Skeletal muscle tissue (tissue), 4 donors: ENCODE measurements around the gene RDH16. TPM values are rescaled to one million over a fixed set of nuclear protein-coding genes. Genes with fewer than 3 reads are reported as not detected.
"Not testable (repeated sequence)": the region's sequence is repeated elsewhere in the genome, so short reads cannot be mapped to it uniquely, and the experiment has no call there.

Experiments
- H3K27ac ChIP-seq: one replicate; pipeline ENCODE4 v1.7.0; 2013; ENCODE audit warnings: mild to moderate bottlenecking, low read depth, low read length, inconsistent platforms
- H3K27me3 ChIP-seq, 3 donors: one replicate each; pipeline ENCODE4 v1.7.0; 2013; ENCODE audit warnings: low read length in 3 of 3; ENCODE audit not compliant: control insufficient read depth in 3 of 3, insufficient read depth in 3 of 3
- H3K36me3 ChIP-seq, 3 donors: one replicate each; pipeline ENCODE4 v1.7.0; 2013; ENCODE audit warnings: low read length in 3 of 3; ENCODE audit not compliant: control insufficient read depth in 3 of 3, insufficient read depth in 3 of 3
- H3K4me1 ChIP-seq, 3 donors: one replicate each; pipeline ENCODE4 v1.7.0; 2013; ENCODE audit warnings: low read length in 3 of 3, mild to moderate bottlenecking in 3 of 3; ENCODE audit not compliant: control insufficient read depth in 3 of 3, insufficient read depth in 3 of 3
- H3K4me3 ChIP-seq, 3 donors: one replicate each; pipeline ENCODE4 v1.7.0; 2013; ENCODE audit warnings: low read length in 3 of 3
- H3K9ac ChIP-seq, 3 donors: one replicate each; pipeline ENCODE4 v1.7.0; 2013; ENCODE audit warnings: low read length in 3 of 3, mild to moderate bottlenecking in 3 of 3, moderate library complexity in 2 of 3, low read depth in 1 of 3
- H3K9me3 ChIP-seq, 3 donors: one replicate each; pipeline ENCODE4 v1.7.0; 2013; ENCODE audit warnings: low read length in 3 of 3; ENCODE audit not compliant: control insufficient read depth in 3 of 3
- total RNA-seq: library from RNA; depleted of rRNA; stranded (reverse); fragments of >200 nt; gene quantifications from one replicate; pipeline ENCODE4 v1.2.3, GENCODE V29; 2014
- donor health status: Osteomylitis.

The RDH16 gene
- total RNA-seq, 1 donor from 2014 or later = 0.52 TPM

- H3K27ac ChIP-seq = no peak overlapping the region
- no peak overlapping the region for H3K9ac ChIP-seq
- no peak overlapping the region for H3K4me3 ChIP-seq
- no peaks in the 10 kb centered on the region for H3K9me3 ChIP-seq
- H3K36me3 ChIP-seq = no peaks in the 10 kb centered on the region
- H3K27me3 ChIP-seq = no peaks in the 10 kb centered on the region
- H3K4me1 ChIP-seq = peaks cover 0 to 17% (median 7%) of the 10 kb centered on the region in 3 donors
Observed at GRCh38 chr12:56989861-56990610, 32.6 kb upstream of the RDH16 start.

GRCh38 chr12:56988207-56988739 is 30.9 kb upstream of the RDH16 start:
- Histone ChIP-seq H3K9ac (no peak overlapping the region), H3K27me3 (no peaks in the 10 kb centered on the region), H3K27ac (no peak overlapping the region), H3K4me1 (peaks cover 0 to 17% (median 7%) of the 10 kb centered on the region in 3 donors), H3K36me3 (no peaks in the 10 kb centered on the region), H3K9me3 (no peaks in the 10 kb centered on the region), H3K4me3 (no peak overlapping the region)

- H3K4me3 ChIP-seq = no peak overlapping the region
- no peaks in the 10 kb centered on the region for H3K9me3 ChIP-seq
- H3K9ac ChIP-seq = no peak overlapping the region
- H3K36me3 ChIP-seq = no peaks in the 10 kb centered on the region
- H3K4me1 ChIP-seq = peaks cover 0 to 17% (median 7%) of the 10 kb centered on the region in 3 donors
- no peak overlapping the region for H3K27ac ChIP-seq
- H3K27me3 ChIP-seq = no peaks in the 10 kb centered on the region
Observed at GRCh38 chr12:56987551-56988053, 30.2 kb upstream of the RDH16 start.

GRCh38 chr12:56987011-56987410 is 29.6 kb upstream of the RDH16 start:
- Histone ChIP-seq H3K27ac (no peak overlapping the region), H3K9ac (peak overlapping the region in 1 of 3 donors; percentile 8), H3K27me3 (no peaks in the 10 kb centered on the region), H3K4me3 (no peak overlapping the region), H3K36me3 (no peaks in the 10 kb centered on the region), H3K4me1 (peaks cover 0 to 17% (median 7%) of the 10 kb centered on the region in 3 donors), H3K9me3 (no peaks in the 10 kb centered on the region)

- H3K36me3 ChIP-seq, H3K9me3 ChIP-seq, H3K27me3 ChIP-seq, H3K27ac ChIP-seq, H3K4me3 ChIP-seq, H3K9ac ChIP-seq: not testable (repeated sequence)
- peaks cover 0 to 11% (median 3%) of the 10 kb centered on the region in 3 donors for H3K4me1 ChIP-seq
Observed at GRCh38 chr12:56985714-56986113, 28.3 kb upstream of the RDH16 start.

GRCh38 chr12:56983386-56983785 is 26.0 kb upstream of the RDH16 start:
- Histone ChIP-seq H3K9me3 (no peaks in the 10 kb centered on the region), H3K4me3 (no peak overlapping the region), H3K27ac (no peak overlapping the region), H3K9ac (no peak overlapping the region), H3K4me1 (peaks cover 0 to 9% (median 3%) of the 10 kb centered on the region in 3 donors), H3K36me3 (no peaks in the 10 kb centered on the region), H3K27me3 (no peaks in the 10 kb centered on the region)

- not testable (repeated sequence) for H3K4me3 ChIP-seq, H3K9ac ChIP-seq, H3K27ac ChIP-seq, H3K9me3 ChIP-seq, H3K36me3 ChIP-seq, H3K4me1 ChIP-seq, H3K27me3 ChIP-seq
Observed at GRCh38 chr12:56982578-56983236, 25.3 kb upstream of the RDH16 start.

- Histone ChIP-seq H3K27me3 (no peaks in the 10 kb centered on the region), H3K4me3 (no peak overlapping the region), H3K4me1 (no peaks in the 10 kb centered on the region), H3K9me3 (no peaks in the 10 kb centered on the region), H3K36me3 (no peaks in the 10 kb centered on the region), H3K9ac (no peak overlapping the region), H3K27ac (no peak overlapping the region)
Observed at GRCh38 chr12:56980941-56981530, 23.6 kb upstream of the RDH16 start.

GRCh38 chr12:56980268-56980667 is 22.9 kb upstream of the RDH16 start:
- Histone ChIP-seq H3K27ac (no peak overlapping the region), H3K9me3 (no peaks in the 10 kb centered on the region), H3K9ac (no peak overlapping the region), H3K36me3 (no peaks in the 10 kb centered on the region), H3K27me3 (no peaks in the 10 kb centered on the region), H3K4me3 (no peak overlapping the region), H3K4me1 (no peaks in the 10 kb centered on the region)

- Histone ChIP-seq H3K27ac (no peak overlapping the region), H3K36me3 (no peaks in the 10 kb centered on the region), H3K27me3 (no peaks in the 10 kb centered on the region), H3K9me3 (no peaks in the 10 kb centered on the region), H3K9ac (no peak overlapping the region), H3K4me1 (no peaks in the 10 kb centered on the region), H3K4me3 (no peak overlapping the region)
Observed at GRCh38 chr12:56979628-56980027, 22.2 kb upstream of the RDH16 start.
